ENCODE results near the gene KTN1.

Gene KTN1

GRCh38 chr14:55579724-55580469 is at the start of gene KTN1:
TSS of gene KTN1 (plus strand) at chr14:55580207. CDS start at chr14:55612049, 31,842 bp downstream.
- Histone ChIP-seq H3K9ac (peak within 1 kb of the TSS; percentile 65), H3K27me3 (ENCODE audit: control insufficient read depth, insufficient read depth, low read length) (no peaks in the 10 kb centered on the region), H3K4me3 (ENCODE audit: low read depth, low read length) (peak within 1 kb of the TSS; percentile 75), H3K79me2 (peaks cover 25% of the 10 kb centered on the region), H3K36me3 (ENCODE audit: control insufficient read depth, insufficient read depth, low read length) (no peaks in the 10 kb centered on the region), H3K4me1 (peaks cover 8% of the 10 kb centered on the region), H2AFZ (peak within 1 kb of the TSS; percentile 92), H3K9me3 (ENCODE audit: control insufficient read depth, low read length) (no peaks in the 10 kb centered on the region), H3K27ac (peak within 1 kb of the TSS; percentile 89), H3K4me2 (ENCODE audit: low read length) (peak within 1 kb of the TSS; percentile 78)
- TF ChIP-seq CTCF (IDR thresholded peaks at IDR 0.05) = no peak

GRCh38 chr14:55530464-55530863 is 49.5 kb upstream of the KTN1 start:
- Histone ChIP-seq H3K9ac (no peak overlapping the region), H3K4me1 (no peaks in the 10 kb centered on the region), H3K9me3 (ENCODE audit: control insufficient read depth, low read length) (no peaks in the 10 kb centered on the region), H3K79me2 (no peaks in the 10 kb centered on the region), H3K36me3 (ENCODE audit: control insufficient read depth, insufficient read depth, low read length) (no peaks in the 10 kb centered on the region), H3K27me3 (ENCODE audit: control insufficient read depth, insufficient read depth, low read length) (no peaks in the 10 kb centered on the region), H3K4me2 (ENCODE audit: low read length) (no peak overlapping the region), H3K27ac (no peak overlapping the region), H2AFZ (no peak overlapping the region), H3K4me3 (ENCODE audit: low read depth, low read length) (no peak overlapping the region)
- no peak for TF ChIP-seq CTCF (IDR thresholded peaks at IDR 0.05)

- Histone ChIP-seq H3K27ac (no peak overlapping the region), H3K9ac (no peak overlapping the region)
- TF ChIP-seq CTCF (IDR thresholded peaks at IDR 0.05) = no peak
These were observed 47.2 kb upstream of the KTN1 start for GRCh38 chr14:55532645-55533344.

GRCh38 chr14:55533960-55534359 is 46.0 kb upstream of the KTN1 start:
- Histone ChIP-seq H3K9me3 (ENCODE audit: control insufficient read depth, low read length) (no peaks in the 10 kb centered on the region), H3K4me2 (ENCODE audit: low read length) (no peak overlapping the region), H3K27me3 (ENCODE audit: control insufficient read depth, insufficient read depth, low read length) (no peaks in the 10 kb centered on the region), H3K4me1 (no peaks in the 10 kb centered on the region), H3K79me2 (no peaks in the 10 kb centered on the region), H2AFZ (no peak overlapping the region), H3K4me3 (ENCODE audit: low read depth, low read length) (no peak overlapping the region), H3K36me3 (ENCODE audit: control insufficient read depth, insufficient read depth, low read length) (no peaks in the 10 kb centered on the region), H3K9ac (no peak overlapping the region), H3K27ac (no peak overlapping the region)
- no peak for TF ChIP-seq CTCF (IDR thresholded peaks at IDR 0.05)

More at GRCh38 chr14:55532645-55533344, 47.2 kb upstream of the KTN1 start:
- Histone ChIP-seq H3K9me3 (ENCODE audit: control insufficient read depth, low read length) (no peaks in the 10 kb centered on the region), H3K4me3 (ENCODE audit: low read depth, low read length) (no peak overlapping the region), H2AFZ (no peak overlapping the region), H3K4me1 (no peaks in the 10 kb centered on the region), H3K27me3 (ENCODE audit: control insufficient read depth, insufficient read depth, low read length) (no peaks in the 10 kb centered on the region), H3K79me2 (no peaks in the 10 kb centered on the region), H3K36me3 (ENCODE audit: control insufficient read depth, insufficient read depth, low read length) (no peaks in the 10 kb centered on the region), H3K4me2 (ENCODE audit: low read length) (no peak overlapping the region)

All from parathyroid adenoma (tissue), 2 donors.